ENCODE measurements around the gene KIF11.

Gene KIF11

GRCh38 chr10:92688927-92689662 lies 96.2 kb downstream of the KIF11 start:
- peak; percentile 19 to 54 for DNase-seq

- DNase-seq: peak; percentile 5 to 48
Observed at GRCh38 chr10:92689663-92690210, 96.8 kb downstream of the KIF11 start, which contains the start of gene HHEX. Gene HHEX, plus strand, starts transcription at chr10:92689955. Its CDS starts 32 bp downstream, at chr10:92689987.

GRCh38 chr10:92690211-92690914 lies 97.4 kb downstream of the KIF11 start:
- peak in 1 of 2 experiments; percentile 20 for DNase-seq

GRCh38 chr10:92690915-92691590 lies 98.1 kb downstream of the KIF11 start:
- no peak for DNase-seq

DNA sequence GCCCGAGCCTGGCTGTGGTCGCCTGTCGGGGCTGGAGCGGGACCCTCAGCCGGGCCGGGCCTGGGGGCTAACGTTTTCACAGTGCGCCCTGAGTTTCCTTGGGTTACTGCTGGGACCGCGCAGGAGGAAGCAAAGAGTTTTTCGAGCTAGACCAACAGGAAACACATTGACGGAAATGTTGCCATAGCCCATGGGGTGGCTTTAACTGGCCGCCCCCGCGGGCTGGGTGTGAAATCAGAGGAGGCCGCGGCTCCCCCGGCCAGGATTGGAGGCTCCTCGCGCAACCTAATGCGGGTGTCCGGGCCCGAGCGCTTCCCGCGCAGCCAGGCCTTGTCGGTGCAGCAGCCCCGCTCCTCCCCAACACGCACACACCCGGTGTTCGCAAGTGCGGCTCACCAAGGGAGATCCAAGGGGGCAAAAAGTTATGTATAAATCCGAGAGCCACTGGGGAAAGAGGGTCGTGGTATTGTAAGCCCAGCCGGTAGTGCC lies 98.7 kb downstream of the KIF11 start:
- DNase-seq: no peak

DNA sequence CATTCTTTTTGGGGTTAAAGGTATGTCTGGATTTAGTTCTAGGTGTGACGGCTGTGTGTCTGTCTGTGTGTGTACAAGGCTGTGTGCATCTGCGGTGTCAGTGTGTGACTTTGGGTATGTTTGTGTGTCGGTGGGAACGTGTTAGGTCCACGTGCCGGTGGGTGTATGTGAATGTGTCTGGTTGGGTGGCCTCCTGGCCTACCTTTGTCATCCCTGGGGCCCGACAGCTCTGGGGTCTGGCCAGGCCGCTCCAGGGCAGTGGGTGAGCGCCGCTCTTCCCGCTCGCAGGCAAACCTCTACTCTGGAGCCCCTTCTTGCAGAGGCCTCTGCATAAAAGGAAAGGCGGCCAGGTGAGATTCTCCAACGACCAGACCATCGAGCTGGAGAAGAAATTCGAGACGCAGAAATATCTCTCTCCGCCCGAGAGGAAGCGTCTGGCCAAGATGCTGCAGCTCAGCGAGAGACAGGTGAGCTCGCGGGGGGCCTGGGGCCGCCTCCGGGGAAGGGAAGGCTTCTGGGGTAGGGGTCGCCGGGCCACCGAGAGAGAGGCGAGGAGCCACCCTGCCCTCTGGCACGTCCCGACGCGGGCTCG lies 99.2 kb downstream of the KIF11 start:
- no peak for DNase-seq

DNA sequence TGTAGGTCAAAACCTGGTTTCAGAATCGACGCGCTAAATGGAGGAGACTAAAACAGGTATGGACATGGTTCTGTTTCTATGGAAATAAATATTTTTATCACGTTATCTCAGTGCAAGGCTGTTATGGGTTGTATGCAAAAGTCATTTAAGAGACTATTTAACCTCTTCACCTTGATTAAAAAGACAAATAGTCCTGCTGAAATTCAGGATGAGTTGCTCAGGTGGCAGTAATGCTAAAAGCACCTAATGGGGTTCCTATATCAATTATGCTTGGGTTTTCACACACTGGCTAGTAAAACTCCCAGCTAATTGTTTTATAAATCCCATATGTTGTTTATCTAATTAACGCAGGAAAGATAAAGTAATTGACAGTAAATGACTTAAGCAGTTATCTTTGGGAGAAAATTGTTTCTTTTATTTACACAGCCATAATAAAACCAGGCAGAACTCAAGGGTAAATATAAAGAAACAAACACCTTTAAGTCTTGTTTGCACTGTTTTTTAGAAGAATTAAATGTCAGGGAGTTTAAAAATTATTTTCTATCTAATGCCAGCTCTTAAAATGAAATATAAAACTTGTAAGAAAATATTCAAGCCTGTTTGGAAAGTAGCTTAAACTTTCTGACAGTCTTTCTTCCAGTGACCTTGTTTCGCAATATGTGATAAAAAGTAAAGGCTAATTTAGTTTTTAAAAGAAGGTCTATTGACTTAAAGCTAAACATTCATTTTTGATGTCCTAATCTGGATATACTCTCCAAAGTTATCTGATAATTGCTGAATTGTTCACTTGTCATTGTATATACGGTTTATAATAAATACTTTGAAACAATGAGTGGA lies 100.0 kb downstream of the KIF11 start:
- DNase-seq: no peak

- DNase-seq: no peak
Observed at GRCh38 chr10:92693534-92693893, 100.6 kb downstream of the KIF11 start.

DNA sequence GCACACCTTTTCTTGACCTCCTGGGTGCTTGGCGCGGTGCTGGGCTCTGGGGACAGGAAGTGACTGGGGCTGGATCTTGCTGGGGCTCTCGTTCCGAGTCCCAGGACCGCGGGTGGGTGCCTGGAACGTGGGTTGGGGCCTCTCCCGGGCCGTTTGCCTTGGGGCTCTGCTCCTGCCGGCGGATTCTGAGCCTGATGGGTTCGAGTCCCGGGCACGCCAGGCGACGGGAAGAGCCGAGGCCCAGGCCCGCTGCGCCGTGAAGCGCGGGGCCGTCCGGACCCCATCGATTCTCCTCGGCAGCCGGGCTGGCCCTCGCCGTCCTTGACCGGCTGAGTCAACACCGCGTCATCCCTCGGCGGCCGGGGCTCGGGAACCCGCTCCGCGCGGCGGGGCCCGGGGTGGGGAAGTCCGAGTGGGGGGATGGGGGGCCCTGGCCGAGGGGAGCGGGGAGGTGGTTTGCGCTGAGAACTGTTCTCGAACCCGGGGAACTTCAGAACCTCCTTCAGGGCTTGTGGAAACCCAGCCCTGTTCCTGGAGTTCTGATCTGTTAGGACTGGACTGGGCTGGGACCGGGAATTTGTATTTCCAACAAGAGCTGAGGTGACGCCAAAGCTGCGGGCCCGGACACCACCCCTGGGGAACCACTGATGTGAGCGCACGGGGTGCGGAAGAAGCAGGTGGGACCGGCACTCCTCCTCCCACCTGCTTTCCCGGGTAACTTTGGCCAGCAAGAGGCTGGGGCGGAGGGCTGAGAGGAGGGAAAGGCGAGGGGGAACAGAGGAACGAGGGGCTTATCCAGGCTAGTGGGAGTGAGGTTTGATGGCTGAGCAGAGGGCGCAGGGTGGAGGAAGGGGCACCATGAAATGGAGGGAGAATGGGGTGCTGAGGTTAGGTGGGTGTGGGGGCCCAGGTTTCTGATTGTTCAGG lies 103.0 kb downstream of the KIF11 start:
- DNase-seq: no peak

GRCh38 chr10:92696606-92697383 lies 103.9 kb downstream of the KIF11 start:
- DNase-seq: no peak

DNA sequence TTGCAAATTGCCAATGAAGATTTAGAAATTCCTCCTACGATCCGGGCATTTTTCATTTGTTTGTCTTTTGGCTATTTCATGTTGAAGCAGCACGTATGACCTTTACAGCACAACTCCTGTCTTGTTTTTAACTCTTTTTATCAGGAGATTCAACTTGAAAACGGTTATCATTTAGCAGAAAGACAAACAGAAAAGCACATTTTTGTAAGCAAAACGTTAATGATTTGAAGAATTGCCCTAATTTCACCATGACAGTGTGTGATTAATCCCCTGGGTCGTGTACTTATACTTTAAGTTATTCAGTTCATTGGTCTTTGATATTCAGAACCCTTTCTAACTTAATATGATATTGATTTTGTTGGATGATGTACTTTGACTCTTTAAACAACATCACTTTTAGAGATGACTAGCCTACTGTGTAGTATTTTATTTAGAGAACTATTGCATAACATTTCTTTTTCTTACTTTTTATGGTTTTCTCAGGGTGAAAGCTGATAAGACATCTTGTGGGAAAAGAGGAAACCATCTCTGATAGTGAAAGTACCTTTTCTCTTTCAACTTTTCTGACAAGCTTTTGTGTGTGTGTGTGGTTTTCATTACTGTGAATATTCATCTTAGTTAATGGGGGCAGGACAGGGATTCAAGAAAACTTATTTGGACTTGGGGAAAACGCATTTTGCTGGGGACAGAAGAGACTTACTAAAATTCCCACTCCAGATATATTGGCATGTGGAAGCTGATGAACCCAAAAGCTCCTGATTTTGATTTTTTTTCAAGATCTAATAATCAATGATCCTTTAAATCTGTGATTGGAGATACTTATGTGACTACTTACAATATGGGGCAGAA lies 105.0 kb downstream of the KIF11 start:
- DNase-seq: no peak

- DNase-seq: no peak
Observed at GRCh38 chr10:92699193-92699517, 106.2 kb downstream of the KIF11 start.

GRCh38 chr10:92699518-92700381 lies 106.8 kb downstream of the KIF11 start:
- DNase-seq: peak in 1 of 2 experiments; percentile 24

GRCh38 chr10:92702301-92702916 lies 109.5 kb downstream of the KIF11 start:
- no peak for DNase-seq

All from NCI-H524 (cell line).